H1 (cell line): ENCODE results near the gene MCM7. TPM values are rescaled to one million over a fixed set of nuclear protein-coding genes. Genes with fewer than 3 reads are reported as not detected.

Experiments
- CEBPB ChIP-seq: IDR thresholded peaks from 2 replicates; pipeline ENCODE4 v1.6.1; 2012; ENCODE audit warnings: low read depth, low read length
- CHD7 ChIP-seq: fragments of 300-600 bp; sonication (generic); IDR thresholded peaks from 2 replicates; pipeline ENCODE4 v1.7.1; 2012; ENCODE audit warnings: low read length, moderate library complexity, mild to moderate bottlenecking, inconsistent platforms; ENCODE audit not compliant: insufficient replicate concordance
- EGR1 ChIP-seq: IDR thresholded peaks from 2 replicates; pipeline ENCODE4 v1.6.1; 2011; ENCODE audit warnings: low read depth, low read length, borderline replicate concordance
- HDAC6 ChIP-seq: IDR thresholded peaks from one replicate; pipeline ENCODE4 v1.7.1; 2012; ENCODE audit warnings: low read depth, mild to moderate bottlenecking, inconsistent platforms, low read length, moderate library complexity
- POU5F1 ChIP-seq: IDR thresholded peaks from 2 replicates; pipeline ENCODE4 v1.6.1; 2011; ENCODE audit warnings: low read depth, mild to moderate bottlenecking, low read length, moderate library complexity
- TAF7 ChIP-seq: optimal IDR thresholded peaks from 2 replicates; pipeline ENCODE3; 2011; ENCODE audit warnings: low read depth, mild to moderate bottlenecking, inconsistent platforms, low read length, moderate library complexity, borderline replicate concordance
- polyA plus RNA-seq, 7 experiments: library from polyadenylated mRNA; depleted of rRNA in 3 of 7; stranded (reverse) in 5 of 7; unstranded in 2 of 7; fragments of >200 nt in 5 of 7; fragments of 200-250 nt in 2 of 7; gene quantifications; 1 replicate in 5 of 7; 2 replicates in 1 of 7; 4 replicates in 1 of 7; pipeline versions ENCODE4 v1.2.1 to v1.2.3, GENCODE V29; 2011 to 2013; ENCODE audit warnings: missing spikeins in 2 of 7, mixed read lengths in 2 of 7
- total RNA-seq: library from RNA; stranded (reverse); fragmentation: NEBNext Ultra II Directional; extraction: Animal tissue kit (Norgen Biotek cat#: 25700); gene quantifications from 2 replicates; pipeline ENCODE4 v1.2.1, GENCODE V29; 2021

Gene MCM7
- total and polyA plus RNA-seq, 2 of the 8 experiments (the other 6 are each of a cell fraction or from before 2014, with no cell fraction given) = 313 to 344 TPM

DNA sequence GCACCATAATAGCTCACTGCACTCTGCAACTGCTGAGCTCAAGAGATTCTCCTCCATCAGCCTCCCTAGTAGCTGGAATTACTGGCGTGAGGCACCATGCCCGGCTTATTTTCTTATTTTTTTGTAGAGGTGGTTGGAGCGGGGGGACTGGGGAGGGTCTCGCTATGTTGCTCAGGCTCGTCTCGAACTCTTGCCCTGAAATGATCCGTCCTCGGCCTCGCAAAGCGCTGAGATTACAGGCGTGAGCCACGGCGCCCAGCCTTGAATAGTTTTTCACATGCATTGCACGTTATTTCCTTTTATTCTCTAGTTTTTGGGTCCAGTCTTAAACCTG, 47.0 kb upstream of the MCM7 start (continued):
- TF ChIP-seq CHD7 (no peak), TAF7 (no peak), CEBPB (no peak), POU5F1 (no peak), HDAC6 (no peak), EGR1 (no peak)
